ENCODE results near the gene PKD1L1. TPM values are rescaled to one million over a fixed set of nuclear protein-coding genes. Genes with fewer than 3 reads are reported as not detected.

PKD1L1 gene
- total and polyA plus RNA-seq, 4 donors, result 0.26 to 1.1 (median 0.55) TPM

GRCh38 chr7:47897831-47898230 is 50.4 kb downstream of the PKD1L1 start:
- ATAC-seq (ENCODE audit: insufficient read depth, low FRiP score) (no peak), DNase-seq (no peak)
- Histone ChIP-seq H3K36me3 (ENCODE audit: control insufficient read depth in 4 of 4, insufficient read depth in 4 of 4, low read length in 4 of 4) (no peaks in the 10 kb centered on the region), H3K27ac (ENCODE audit: low read depth in 1 of 2, low read length in 1 of 2) (no peak overlapping the region), H3K4me1 (ENCODE audit: control insufficient read depth in 5 of 5, insufficient read depth in 5 of 5, low read length in 5 of 5) (peaks cover 0 to 2% (median 0%) of the 10 kb centered on the region in 5 donors), H3K9me3 (ENCODE audit: control insufficient read depth in 4 of 4, insufficient read depth in 3 of 4, low read length in 3 of 4) (peaks cover 0 to 3% (median 0%) of the 10 kb centered on the region in 4 donors), H3K9ac (ENCODE audit: insufficient read depth in 1 of 2, low read length in 2 of 2) (no peak overlapping the region), H3K4me3 (no peak overlapping the region), H3K27me3 (ENCODE audit: control insufficient read depth in 3 of 3, insufficient read depth in 3 of 3, low read length in 2 of 3) (no peaks in the 10 kb centered on the region)
- 86 to 91% methylated on average over 4 of the region's 4 CpGs for WGBS, 2 donors
- no peak for TF ChIP-seq CTCF (IDR thresholded peaks at IDR 0.05; ENCODE audit: control extremely low read depth, extremely low read depth)

GRCh38 chr7:47896809-47897423 is 51.4 kb downstream of the PKD1L1 start:
- Histone ChIP-seq H3K27me3 (ENCODE audit: control insufficient read depth in 3 of 3, insufficient read depth in 3 of 3, low read length in 2 of 3) (no peaks in the 10 kb centered on the region), H3K4me1 (ENCODE audit: control insufficient read depth in 5 of 5, insufficient read depth in 5 of 5, low read length in 5 of 5) (peaks cover 0 to 2% (median 0%) of the 10 kb centered on the region in 5 donors), H3K36me3 (ENCODE audit: control insufficient read depth in 4 of 4, insufficient read depth in 4 of 4, low read length in 4 of 4) (no peaks in the 10 kb centered on the region), H3K27ac (ENCODE audit: low read depth in 1 of 2, low read length in 1 of 2) (no peak overlapping the region), H3K9ac (ENCODE audit: insufficient read depth in 1 of 2, low read length in 2 of 2) (no peak overlapping the region), H3K4me3 (no peak overlapping the region), H3K9me3 (ENCODE audit: control insufficient read depth in 4 of 4, insufficient read depth in 3 of 4, low read length in 3 of 4) (peaks cover 0 to 3% (median 0%) of the 10 kb centered on the region in 4 donors)
- 70 to 73% methylated on average over 9 of the region's 9 CpGs for WGBS, 2 donors
- TF ChIP-seq CTCF (IDR thresholded peaks at IDR 0.05; ENCODE audit: control extremely low read depth, extremely low read depth), result no peak
- DNase-seq (no peak), ATAC-seq (ENCODE audit: insufficient read depth, low FRiP score) (no peak)

DNA sequence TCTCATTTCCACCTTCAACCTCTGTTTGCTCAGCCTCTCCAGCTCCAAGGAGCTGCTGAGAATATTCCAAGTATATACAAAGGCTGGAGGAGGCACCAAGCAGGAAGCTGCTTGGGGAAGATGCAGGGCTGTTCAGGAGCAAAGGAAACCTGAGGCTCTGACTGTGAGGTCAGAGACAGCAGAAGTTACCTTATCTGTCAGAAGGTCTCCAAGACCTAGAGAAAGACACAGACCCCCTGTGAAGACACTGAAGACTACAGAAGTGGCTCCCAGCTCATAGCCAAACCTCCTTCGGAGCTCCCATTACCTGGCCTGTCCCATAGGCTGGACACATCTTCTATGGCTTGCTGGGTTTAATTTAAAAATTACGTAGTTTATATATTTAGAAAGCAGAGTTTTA is 53.2 kb downstream of the PKD1L1 start:
- Histone ChIP-seq H3K36me3 (ENCODE audit: control insufficient read depth in 4 of 4, insufficient read depth in 4 of 4, low read length in 4 of 4) (no peaks in the 10 kb centered on the region), H3K27ac (ENCODE audit: low read depth in 1 of 2, low read length in 1 of 2) (no peak overlapping the region), H3K4me3 (no peak overlapping the region), H3K9me3 (ENCODE audit: control insufficient read depth in 4 of 4, insufficient read depth in 3 of 4, low read length in 3 of 4) (no peaks in the 10 kb centered on the region), H3K4me1 (ENCODE audit: control insufficient read depth in 5 of 5, insufficient read depth in 5 of 5, low read length in 5 of 5) (peaks cover 0 to 2% (median 0%) of the 10 kb centered on the region in 5 donors), H3K27me3 (ENCODE audit: control insufficient read depth in 3 of 3, insufficient read depth in 3 of 3, low read length in 2 of 3) (no peaks in the 10 kb centered on the region), H3K9ac (ENCODE audit: insufficient read depth in 1 of 2, low read length in 2 of 2) (no peak overlapping the region)
- 79 to 80% methylated on average over 2 of the region's 2 CpGs for WGBS, 2 donors
- ATAC-seq (ENCODE audit: insufficient read depth, low FRiP score), result no peak
- no peak for DNase-seq
- no peak for TF ChIP-seq CTCF (IDR thresholded peaks at IDR 0.05; ENCODE audit: control extremely low read depth, extremely low read depth)

Data from lung (tissue), 12 donors.